CD4-positive, alpha-beta T cell treated with Interleukin-21 for 1 hour (primary cell): ENCODE data around the gene ARGLU1.

Source experiments
- DNase-seq: peaks from one replicate; pipeline ENCODE4 v3.0.0-alpha.2; 2020

Gene ARGLU1

DNA sequence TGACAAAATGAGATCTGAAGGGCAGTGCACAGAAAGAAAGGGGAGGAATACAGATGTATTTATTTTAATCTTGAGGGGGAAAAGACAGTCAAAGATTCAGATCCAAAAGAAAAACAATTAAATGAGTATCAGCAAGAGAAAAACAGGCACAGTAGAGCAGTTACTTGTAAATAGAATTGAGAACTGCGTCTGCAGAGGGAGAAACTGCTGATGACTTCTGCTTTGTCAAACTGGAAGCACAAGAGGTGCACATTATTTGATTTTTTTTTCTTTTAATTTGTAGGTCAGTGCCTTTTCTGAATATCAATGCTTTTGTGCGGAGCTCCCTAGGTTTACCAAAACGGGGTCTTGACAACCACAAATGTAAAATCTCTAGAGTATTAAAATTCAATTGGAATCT, 69.8 kb downstream of the ARGLU1 start:
- no peak for DNase-seq

GRCh38 chr13:106497079-106497478, 70.9 kb downstream of the ARGLU1 start:
- no peak for DNase-seq

DNA sequence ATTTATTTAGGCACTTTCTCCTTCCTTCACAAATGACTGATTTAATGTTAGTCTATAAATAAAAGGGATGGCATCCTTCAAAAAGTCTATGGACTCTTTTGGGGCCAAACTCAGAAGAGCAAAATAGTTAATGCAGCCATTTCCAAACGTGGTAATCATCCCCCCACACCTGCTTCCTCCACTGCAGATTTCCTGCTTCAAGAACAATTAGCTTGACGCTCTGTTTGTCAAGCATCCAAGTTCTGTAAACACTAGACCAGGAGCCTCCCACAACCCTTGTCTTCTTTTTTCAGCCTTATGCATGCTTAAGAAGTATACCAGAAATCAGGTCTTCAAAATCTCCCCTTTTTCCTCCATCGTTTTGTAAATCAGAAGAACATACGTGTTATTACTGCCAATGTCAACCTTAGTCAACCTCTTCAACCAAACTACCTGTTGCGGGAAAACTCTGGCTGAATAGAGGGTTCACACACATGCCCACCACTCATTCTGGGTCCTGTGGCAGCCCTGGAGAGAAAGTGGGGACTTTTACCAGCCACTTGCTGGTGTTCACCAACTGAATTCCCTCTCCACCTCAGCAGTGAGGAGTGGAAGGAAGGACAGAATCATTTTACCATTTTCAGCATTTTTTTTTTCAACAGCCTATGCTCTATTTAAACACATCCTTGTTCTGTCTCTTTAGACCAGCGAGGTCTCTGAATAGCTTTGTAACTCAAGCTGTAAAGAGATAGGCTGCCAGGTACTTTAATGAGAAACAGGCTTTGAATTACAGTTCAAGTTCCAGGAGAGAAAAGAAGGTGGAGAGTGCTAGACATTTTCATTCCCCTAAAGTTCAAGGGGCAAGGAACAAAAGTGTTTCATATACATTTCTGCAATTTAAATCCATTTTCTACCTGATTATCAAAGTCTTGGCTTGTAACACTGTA, 71.6 kb downstream of the ARGLU1 start:
- DNase-seq = no peak

GRCh38 chr13:106494936-106495335, 73.0 kb downstream of the ARGLU1 start:
- DNase-seq = no peak

DNA sequence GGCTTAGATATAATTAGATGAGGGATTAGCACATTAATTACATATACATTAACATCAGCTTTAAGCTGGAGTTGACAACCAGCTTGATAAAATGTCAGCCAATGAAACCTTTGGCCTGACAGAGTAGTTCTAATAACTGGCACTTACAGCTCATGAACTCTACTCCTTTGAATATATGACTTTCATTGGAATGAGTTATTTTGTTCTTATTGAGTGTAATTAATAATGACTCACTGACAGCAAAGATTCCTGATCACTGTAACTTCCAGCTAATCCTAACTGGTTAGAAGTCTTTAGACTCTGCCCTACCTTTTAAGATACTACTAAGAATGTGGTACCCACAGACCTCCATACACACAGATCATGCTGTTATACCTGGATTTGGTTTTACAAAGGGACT, 73.4 kb downstream of the ARGLU1 start:
- no peak for DNase-seq

GRCh38 chr13:106493533-106494220, 74.3 kb downstream of the ARGLU1 start:
- DNase-seq = peak; percentile 8

DNA sequence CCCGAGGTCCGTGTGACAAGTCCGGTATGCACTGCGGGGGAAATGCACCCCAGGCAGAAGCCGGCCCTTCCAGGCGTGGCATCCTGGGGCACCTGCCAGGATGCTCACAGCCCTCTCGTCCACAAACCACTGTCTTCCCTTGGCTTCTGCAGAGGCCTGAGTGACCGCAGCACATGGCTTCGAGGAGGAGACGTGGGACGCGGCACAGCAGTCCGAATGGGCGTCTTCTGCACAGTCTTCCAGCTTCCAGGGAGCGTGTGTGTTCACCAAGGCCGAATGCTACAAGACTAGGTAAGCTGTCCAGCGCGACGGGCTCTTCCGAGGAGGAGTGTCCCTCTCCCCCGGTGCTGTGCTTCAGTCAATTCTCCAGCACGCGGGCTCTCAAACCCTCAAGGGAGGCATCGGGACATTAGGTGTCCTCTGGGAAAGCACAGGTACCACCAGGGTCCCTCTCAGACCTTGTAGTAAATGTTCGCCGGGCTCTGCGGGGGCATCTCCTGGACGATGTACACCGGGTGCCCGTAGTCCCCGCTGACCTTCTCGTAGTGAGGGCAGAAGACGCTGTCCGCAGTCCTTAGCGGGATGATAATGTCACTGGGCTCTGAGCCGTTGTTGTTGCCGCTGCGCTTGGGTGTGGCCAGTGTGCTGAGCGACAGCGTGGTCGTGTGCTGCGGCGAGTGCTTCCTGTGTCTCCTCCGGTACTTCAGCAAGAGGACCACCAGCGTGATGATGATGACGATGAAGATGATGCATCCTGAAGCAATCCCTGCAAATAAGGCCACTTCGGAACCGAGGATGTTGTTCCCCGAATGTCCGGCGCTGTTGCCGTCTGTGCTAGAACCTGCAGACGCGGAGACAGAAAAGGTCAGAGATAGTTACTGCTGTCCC, 75.1 kb downstream of the ARGLU1 start:
- DNase-seq = no peak

GRCh38 chr13:106491928-106492587, 75.9 kb downstream of the ARGLU1 start:
- DNase-seq = no peak
